Measurements from ENCODE around the gene MRPL46. TPM values are rescaled to one million over a fixed set of nuclear protein-coding genes. Genes with fewer than 3 reads are reported as not detected.

Gene MRPL46
- total and polyA plus RNA-seq, 2 of the 13 experiments (the other 11 are each of a cell fraction or from before 2014, with no cell fraction given) = 62.9 to 79.2 TPM

GRCh38 chr15:88509321-88509720, 42.1 kb upstream of the MRPL46 start (continued):
- no peak for TF ChIP-seq GABPA (IDR thresholded peaks at IDR 0.05; ENCODE audit: low read depth, low read length)
- TF ChIP-seq GABPA (CRISPR knock-in tag; IDR thresholded peaks at IDR 0.05; ENCODE audit: low read depth) = no peak
- TF ChIP-seq ZNF576 (CRISPR knock-in tag; IDR thresholded peaks at IDR 0.05) = no peak
- no peak for TF ChIP-seq RBM22 (optimal IDR thresholded peaks at IDR 0.05; ENCODE audit: low read length)
- TF ChIP-seq, protein P1, sequence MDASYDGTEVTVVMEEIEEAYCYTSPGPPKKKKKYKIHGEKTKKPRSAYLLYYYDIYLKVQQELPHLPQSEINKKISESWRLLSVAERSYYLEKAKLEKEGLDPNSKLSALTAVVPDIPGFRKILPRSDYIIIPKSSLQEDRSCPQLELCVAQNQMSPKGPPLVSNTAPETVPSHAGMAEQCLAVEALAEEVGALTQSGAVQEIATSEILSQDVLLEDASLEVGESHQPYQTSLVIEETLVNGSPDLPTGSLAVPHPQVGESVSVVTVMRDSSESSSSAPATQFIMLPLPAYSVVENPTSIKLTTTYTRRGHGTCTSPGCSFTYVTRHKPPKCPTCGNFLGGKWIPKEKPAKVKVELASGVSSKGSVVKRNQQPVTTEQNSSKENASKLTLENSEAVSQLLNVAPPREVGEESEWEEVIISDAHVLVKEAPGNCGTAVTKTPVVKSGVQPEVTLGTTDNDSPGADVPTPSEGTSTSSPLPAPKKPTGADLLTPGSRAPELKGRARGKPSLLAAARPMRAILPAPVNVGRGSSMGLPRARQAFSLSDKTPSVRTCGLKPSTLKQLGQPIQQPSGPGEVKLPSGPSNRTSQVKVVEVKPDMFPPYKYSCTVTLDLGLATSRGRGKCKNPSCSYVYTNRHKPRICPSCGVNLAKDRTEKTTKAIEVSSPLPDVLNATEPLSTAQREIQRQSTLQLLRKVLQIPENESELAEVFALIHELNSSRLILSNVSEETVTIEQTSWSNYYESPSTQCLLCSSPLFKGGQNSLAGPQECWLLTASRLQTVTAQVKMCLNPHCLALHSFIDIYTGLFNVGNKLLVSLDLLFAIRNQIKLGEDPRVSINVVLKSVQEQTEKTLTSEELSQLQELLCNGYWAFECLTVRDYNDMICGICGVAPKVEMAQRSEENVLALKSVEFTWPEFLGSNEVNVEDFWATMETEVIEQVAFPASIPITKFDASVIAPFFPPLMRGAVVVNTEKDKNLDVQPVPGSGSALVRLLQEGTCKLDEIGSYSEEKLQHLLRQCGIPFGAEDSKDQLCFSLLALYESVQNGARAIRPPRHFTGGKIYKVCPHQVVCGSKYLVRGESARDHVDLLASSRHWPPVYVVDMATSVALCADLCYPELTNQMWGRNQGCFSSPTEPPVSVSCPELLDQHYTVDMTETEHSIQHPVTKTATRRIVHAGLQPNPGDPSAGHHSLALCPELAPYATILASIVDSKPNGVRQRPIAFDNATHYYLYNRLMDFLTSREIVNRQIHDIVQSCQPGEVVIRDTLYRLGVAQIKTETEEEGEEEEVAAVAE (CRISPR knock-in tag; IDR thresholded peaks at IDR 0.05; ENCODE audit: borderline replicate concordance) = no peak

DNA sequence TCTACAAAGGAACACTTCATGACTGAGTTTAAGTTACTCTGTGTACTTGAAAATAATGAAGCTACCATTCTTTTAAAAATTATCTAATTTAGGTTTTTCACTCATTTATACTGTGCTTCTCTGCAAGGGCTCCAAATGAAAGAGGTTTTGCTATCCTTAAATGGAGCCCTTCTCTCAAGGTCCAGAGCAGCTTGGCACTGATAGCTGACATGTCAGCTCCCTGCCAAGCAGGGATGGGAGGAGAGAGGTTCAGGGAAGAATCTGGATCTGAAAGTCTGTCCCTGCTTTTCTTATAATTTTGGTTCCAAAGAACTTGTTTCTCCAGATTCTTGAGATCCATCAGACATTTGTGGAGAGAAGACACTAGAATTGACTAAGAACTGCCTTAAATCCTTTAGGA, 39.4 kb upstream of the MRPL46 start:
- Histone ChIP-seq H3K4me3 (replicated peaks in 1 of 3; ENCODE audit: insufficient read depth in 1 of 3, low read depth in 2 of 3, low read length in 3 of 3) (no peak overlapping the region), H3K79me2 (ENCODE audit: insufficient read depth, low read length) (no peaks in the 10 kb centered on the region), H3K9ac (ENCODE audit: insufficient read depth, low read depth, low read length) (no peak overlapping the region), H3K9me3 (ENCODE audit: low read length) (no peaks in the 10 kb centered on the region), H3K4me1 (ENCODE audit: insufficient read depth, low read length) (no peaks in the 10 kb centered on the region), H2AFZ (ENCODE audit: low read length) (no peak overlapping the region), H4K20me1 (ENCODE audit: insufficient read depth, low read length) (no peaks in the 10 kb centered on the region), H3K27me3 (ENCODE audit: control insufficient read depth in 1 of 2, insufficient read depth in 2 of 2, low read length in 2 of 2) (no peaks in the 10 kb centered on the region), H3K27ac (ENCODE audit: extremely low read length, insufficient read depth, low read length) (no peak overlapping the region), H3K4me2 (ENCODE audit: low read depth, low read length) (no peak overlapping the region), H3K36me3 (replicated peaks in 1 of 2; ENCODE audit: control insufficient read depth in 1 of 2, insufficient read depth in 2 of 2, low read length in 2 of 2) (no peaks in the 10 kb centered on the region; a peak in 1 of 5 replicates)
- FAIRE-seq (no peak), DNase-seq (ENCODE audit: low spot score) (no peak), ATAC-seq (no peak)
- BruUV-seq (replicated peaks) = no TSS peak
- in situ Hi-C loops (cut with HindIII; ENCODE audit: extremely low pct_ligation_motif_present, low pct_unique_long_range_greater_than_20kb) (no loop called here), intact Hi-C loops (cut with micrococcal nuclease; ENCODE audit: unreplicated experiment) (no loop called here)
- POLR2A ChIA-PET = no interaction called here
- CTCF ChIA-PET (ENCODE audit: low intra/inter-chr PET ratio, low total read pairs) = no interaction called here
- no peak for TF ChIP-seq ARID4A (CRISPR knock-in tag; IDR thresholded peaks at IDR 0.05; ENCODE audit: borderline replicate concordance)
- TF ChIP-seq ZC3H13 (CRISPR knock-in tag; IDR thresholded peaks at IDR 0.05) = no peak
- TF ChIP-seq IRF2 (CRISPR knock-in tag; IDR thresholded peaks at IDR 0.05) = no peak
- TF ChIP-seq ZNF713 (CRISPR knock-in tag; IDR thresholded peaks at IDR 0.05) = no peak
- TF ChIP-seq, protein P2, sequence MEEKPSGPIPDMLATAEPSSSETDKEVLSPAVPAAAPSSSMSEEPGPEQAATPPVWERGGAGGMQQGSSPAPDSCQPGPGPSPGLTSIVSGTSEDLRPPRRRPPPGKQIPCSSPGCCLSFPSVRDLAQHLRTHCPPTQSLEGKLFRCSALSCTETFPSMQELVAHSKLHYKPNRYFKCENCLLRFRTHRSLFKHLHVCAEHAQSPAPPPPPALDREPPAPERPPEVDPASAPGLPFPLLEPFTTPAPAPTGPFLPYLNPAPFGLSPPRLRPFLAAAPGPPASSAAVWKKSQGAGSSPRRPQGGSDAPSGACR (CRISPR knock-in tag; IDR thresholded peaks at IDR 0.05) = no peak
- TF ChIP-seq, protein P3, sequence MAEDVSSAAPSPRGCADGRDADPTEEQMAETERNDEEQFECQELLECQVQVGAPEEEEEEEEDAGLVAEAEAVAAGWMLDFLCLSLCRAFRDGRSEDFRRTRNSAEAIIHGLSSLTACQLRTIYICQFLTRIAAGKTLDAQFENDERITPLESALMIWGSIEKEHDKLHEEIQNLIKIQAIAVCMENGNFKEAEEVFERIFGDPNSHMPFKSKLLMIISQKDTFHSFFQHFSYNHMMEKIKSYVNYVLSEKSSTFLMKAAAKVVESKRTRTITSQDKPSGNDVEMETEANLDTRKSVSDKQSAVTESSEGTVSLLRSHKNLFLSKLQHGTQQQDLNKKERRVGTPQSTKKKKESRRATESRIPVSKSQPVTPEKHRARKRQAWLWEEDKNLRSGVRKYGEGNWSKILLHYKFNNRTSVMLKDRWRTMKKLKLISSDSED (CRISPR knock-in tag; IDR thresholded peaks at IDR 0.05) = no peak
